HFFc6 (cell line): Measurements from ENCODE around the gene MKNK2. TPM values are rescaled to one million over a fixed set of nuclear protein-coding genes. Genes with fewer than 3 reads are reported as not detected.

Source experiments
- DNase-seq: peaks from one replicate; pipeline ENCODE4 v3.0.0-alpha.2; 2018
- H3K27ac Mint-ChIP-seq: 2 replicates; pipeline ENCODE4 v1.8.0; 2020; ENCODE audit warnings: mild to moderate bottlenecking, mixed read lengths
- H3K27me3 Mint-ChIP-seq: 2 replicates; pipeline ENCODE4 v1.8.0; 2021; ENCODE audit warnings: mild to moderate bottlenecking, moderate library complexity, mixed read lengths; ENCODE audit not compliant: insufficient read depth
- H3K36me3 Mint-ChIP-seq: 2 replicates; pipeline ENCODE4 v1.8.0; 2021; ENCODE audit warnings: low read depth, mixed read lengths
- H3K4me1 Mint-ChIP-seq: 2 replicates; pipeline ENCODE4 v1.8.0; 2020; ENCODE audit warnings: low read depth, mixed read lengths
- H3K4me3 Mint-ChIP-seq: 2 replicates; pipeline ENCODE4 v1.8.0; 2020; ENCODE audit warnings: mild to moderate bottlenecking, moderate library complexity, mixed read lengths
- H3K9me3 Mint-ChIP-seq: 2 replicates; pipeline ENCODE4 v1.8.0; 2020; ENCODE audit warnings: mild to moderate bottlenecking, mixed read lengths
- total RNA-seq, 6 experiments: library from RNA; stranded (reverse); fragmentation: NEBNext Ultra II Directional; extraction: Animal tissue kit (Norgen Biotek cat#: 25700); gene quantifications; 2 replicates in 1 of 6; 3 replicates in 5 of 6; pipeline ENCODE4 v1.2.3, GENCODE V29; 2021
- TF ChIP-seq, protein P1 (sequence below): fragments of 200-600 bp; sonication (generic); IDR thresholded peaks from 2 replicates; pipeline ENCODE4 v1.5.0; 2021; ENCODE audit warnings: antibody characterized with exemption, mild to moderate bottlenecking

The MKNK2 gene
- total RNA-seq, 6 experiments from 2014 or later: 61.5 to 82.9 (median 65.2) TPM

- Mint-ChIP-seq H3K36me3 (no peaks in the 10 kb centered on the region; the same call in 1 of the 2 replicates), H3K27ac (no peak overlapping the region), H3K4me1 (no peaks in the 10 kb centered on the region), H3K27me3 (peaks cover 2% of the 10 kb centered on the region), H3K9me3 (peaks cover 6% of the 10 kb centered on the region), H3K4me3 (no peak overlapping the region)
- TF ChIP-seq, protein P1, sequence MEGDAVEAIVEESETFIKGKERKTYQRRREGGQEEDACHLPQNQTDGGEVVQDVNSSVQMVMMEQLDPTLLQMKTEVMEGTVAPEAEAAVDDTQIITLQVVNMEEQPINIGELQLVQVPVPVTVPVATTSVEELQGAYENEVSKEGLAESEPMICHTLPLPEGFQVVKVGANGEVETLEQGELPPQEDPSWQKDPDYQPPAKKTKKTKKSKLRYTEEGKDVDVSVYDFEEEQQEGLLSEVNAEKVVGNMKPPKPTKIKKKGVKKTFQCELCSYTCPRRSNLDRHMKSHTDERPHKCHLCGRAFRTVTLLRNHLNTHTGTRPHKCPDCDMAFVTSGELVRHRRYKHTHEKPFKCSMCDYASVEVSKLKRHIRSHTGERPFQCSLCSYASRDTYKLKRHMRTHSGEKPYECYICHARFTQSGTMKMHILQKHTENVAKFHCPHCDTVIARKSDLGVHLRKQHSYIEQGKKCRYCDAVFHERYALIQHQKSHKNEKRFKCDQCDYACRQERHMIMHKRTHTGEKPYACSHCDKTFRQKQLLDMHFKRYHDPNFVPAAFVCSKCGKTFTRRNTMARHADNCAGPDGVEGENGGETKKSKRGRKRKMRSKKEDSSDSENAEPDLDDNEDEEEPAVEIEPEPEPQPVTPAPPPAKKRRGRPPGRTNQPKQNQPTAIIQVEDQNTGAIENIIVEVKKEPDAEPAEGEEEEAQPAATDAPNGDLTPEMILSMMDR: no peak
- DNase-seq: no peak
These were observed 29.4 kb downstream of the MKNK2 start for GRCh38 chr19:2021453-2022140.

GRCh38 chr19:2018752-2019151 is 32.3 kb downstream of the MKNK2 start:
- H3K27me3 Mint-ChIP-seq: peaks cover 2% of the 10 kb centered on the region; the same call in 1 of the 2 replicates
- H3K4me1 Mint-ChIP-seq: no peaks in the 10 kb centered on the region
- no peaks in the 10 kb centered on the region for H3K9me3 Mint-ChIP-seq
- DNase-seq: no peak
- TF ChIP-seq, protein P1: no peak
- no peaks in the 10 kb centered on the region for H3K36me3 Mint-ChIP-seq
- no peak overlapping the region for H3K4me3 Mint-ChIP-seq
- no peak overlapping the region for H3K27ac Mint-ChIP-seq

GRCh38 chr19:2016041-2016807 is 34.8 kb downstream of the MKNK2 start:
- Mint-ChIP-seq H3K36me3 (peaks cover 8% of the 10 kb centered on the region; the same call in 1 of the 2 replicates), H3K9me3 (no peaks in the 10 kb centered on the region), H3K27me3 (no peaks in the 10 kb centered on the region; the same call in 1 of the 2 replicates), H3K27ac (no peak overlapping the region), H3K4me3 (peak overlapping the region; percentile 80), H3K4me1 (no peaks in the 10 kb centered on the region)
- peak; percentile 58 for DNase-seq
- TF ChIP-seq, protein P1: no peak

DNA sequence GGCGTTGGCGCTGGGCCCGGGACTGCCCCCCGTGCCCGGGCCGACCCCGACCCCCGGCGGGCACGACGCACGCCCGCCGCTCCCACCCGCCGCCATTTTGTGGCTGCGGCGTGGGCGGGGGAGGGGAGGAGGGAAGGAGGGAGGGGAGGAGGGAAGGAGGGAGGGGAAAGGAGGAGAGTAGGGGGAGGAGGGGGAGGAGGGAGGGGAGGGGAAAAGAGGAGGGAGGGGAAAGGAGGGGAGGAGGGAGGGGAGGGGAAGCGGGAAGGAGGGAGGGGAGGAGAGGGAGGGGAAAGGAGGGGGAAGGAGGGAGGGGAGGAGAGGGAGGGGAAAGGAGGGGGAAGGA is 35.5 kb downstream of the MKNK2 start, which contains the start of gene BTBD2:
Gene BTBD2, minus strand, starts transcription at position 107 of the 343 bp plus-strand sequence. Its CDS starts 11 bp downstream, at position 96.
- DNase-seq: no peak

More for the DNA sequence above, 35.5 kb downstream of the MKNK2 start, which contains the start of gene BTBD2:
- Mint-ChIP-seq H3K4me1 (no peaks in the 10 kb centered on the region), H3K27me3 (peaks cover 3% of the 10 kb centered on the region), H3K27ac (peak within 1 kb of the TSS; percentile 18; the same call in 1 of the 2 replicates), H3K4me3 (peak within 1 kb of the TSS; percentile 83), H3K9me3 (no peaks in the 10 kb centered on the region), H3K36me3 (peaks cover 8% of the 10 kb centered on the region; the same call in 1 of the 2 replicates)
- TF ChIP-seq, protein P1: no peak
